Adrenal gland (tissue), 5 donors: Measurements from ENCODE around the gene HOXA10.

Experiments
- CTCF ChIP-seq, 6 experiments: fragments of 450-650 bp in 4 of 6; fragments of 200-600 bp in 2 of 6; sonication (generic) in 1 of 6; IDR thresholded peaks; 1 replicate in 5 of 6; 2 replicates in 1 of 6; pipeline versions ENCODE4 v1.5.1 to v1.8.0; 2016 to 2021; ENCODE audit warnings: antibody characterized with exemption in 6 of 6, mild to moderate bottlenecking in 2 of 6, moderate library complexity in 1 of 6
- POLR2A ChIP-seq, 2 donors: fragments of 450-650 bp; IDR thresholded peaks; one replicate each; pipeline ENCODE4 v1.6.1; 2017; ENCODE audit warnings: antibody characterized with exemption in 2 of 2, mild to moderate bottlenecking in 2 of 2, moderate library complexity in 1 of 2
- donor health status: DM: no; HTN: no; CAD: no.

DNA sequence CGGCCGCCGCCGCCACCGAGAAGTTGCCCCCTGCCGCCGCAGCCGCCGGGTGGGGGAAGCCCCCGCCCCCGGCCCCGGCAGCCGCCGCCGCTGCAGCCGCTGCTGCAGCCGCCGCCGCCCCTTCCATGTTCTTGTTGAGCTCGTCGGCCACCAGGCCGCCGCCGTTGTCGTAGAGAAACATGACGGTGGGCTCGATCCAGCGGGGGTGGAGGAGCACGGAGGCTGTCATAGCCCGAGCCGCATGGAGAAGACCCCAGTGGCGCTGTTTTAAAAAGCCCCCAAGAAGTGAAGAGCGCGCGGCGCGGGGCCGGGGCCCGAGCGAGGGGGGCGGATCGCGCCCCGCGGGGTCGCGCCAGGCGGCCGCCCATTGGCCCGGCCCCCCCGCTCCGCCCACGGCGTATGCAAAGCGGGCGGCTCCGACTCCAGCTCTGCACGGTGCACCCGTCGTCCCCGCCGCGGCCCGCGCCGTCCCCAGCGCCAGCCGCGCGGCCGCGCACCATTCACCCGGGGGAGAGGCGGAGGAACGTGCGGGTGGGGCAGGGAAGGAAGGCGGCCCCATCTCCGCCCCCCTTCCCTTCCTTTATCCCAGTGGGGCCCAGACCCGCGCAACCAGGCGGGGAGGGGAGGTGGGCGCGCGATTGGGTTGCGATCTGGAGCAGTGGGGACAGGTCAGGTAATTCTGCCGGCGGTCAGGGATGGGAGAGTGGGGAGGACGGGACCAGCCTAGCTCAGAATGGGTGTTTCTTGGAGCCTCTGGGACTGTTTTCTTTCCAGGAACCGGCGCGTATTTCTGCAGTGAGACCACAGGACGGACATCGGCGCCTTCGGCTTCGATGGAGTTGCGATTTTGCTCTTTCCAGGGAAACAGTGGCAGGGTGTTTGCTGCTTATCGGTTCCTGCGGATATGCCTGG is 26.0 kb upstream of the HOXA10 start, which contains the start of gene HOXA13:
- TF ChIP-seq CTCF (IDR thresholded peaks at IDR 0.05) (no peak), POLR2A (IDR thresholded peaks at IDR 0.05) (no peak)
